ENCODE data around the gene LYPD8.

DNA sequence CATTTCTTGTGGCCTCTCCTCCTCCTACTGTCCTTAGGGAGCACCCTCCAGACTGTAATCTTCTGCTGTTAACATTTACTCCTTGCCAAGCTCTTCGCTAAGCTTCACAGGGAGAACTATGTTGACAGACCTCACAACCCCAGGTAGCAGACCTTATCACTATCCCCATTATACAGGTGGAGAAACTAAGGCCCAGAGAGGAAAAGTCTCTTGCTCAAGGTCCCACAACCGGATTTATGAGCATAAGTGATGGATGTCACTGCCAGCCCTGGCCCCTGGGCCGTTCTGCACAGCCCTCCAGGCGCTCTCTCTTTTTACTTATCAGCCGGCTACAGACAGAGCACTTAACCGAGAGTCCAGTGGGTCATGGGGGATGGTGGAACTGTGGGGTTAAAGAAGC lies 18.1 kb downstream of the LYPD8 start:
- TF ChIP-seq REST (IDR thresholded peaks at IDR 0.05; ENCODE audit: low read depth) (no peak), CREB1 (IDR thresholded peaks at IDR 0.05; ENCODE audit: low read depth) (no peak), YY1 (IDR thresholded peaks at IDR 0.05; ENCODE audit: low read depth) (no peak), TAF1 (IDR thresholded peaks at IDR 0.05; ENCODE audit: low read depth) (no peak), NFIC (IDR thresholded peaks at IDR 0.05) (no peak), CEBPB (IDR thresholded peaks at IDR 0.05) (no peak), TCF12 (IDR thresholded peaks at IDR 0.05; ENCODE audit: low read depth) (no peak), FOXM1 (IDR thresholded peaks at IDR 0.05; ENCODE audit: borderline replicate concordance, low read depth) (no peak), EP300 (IDR thresholded peaks at IDR 0.05; ENCODE audit: borderline replicate concordance) (no peak), RAD21 (IDR thresholded peaks at IDR 0.05; ENCODE audit: low read depth) (no peak), TEAD4 (IDR thresholded peaks at IDR 0.05) (no peak)
- TF ChIP-seq, protein P1, sequence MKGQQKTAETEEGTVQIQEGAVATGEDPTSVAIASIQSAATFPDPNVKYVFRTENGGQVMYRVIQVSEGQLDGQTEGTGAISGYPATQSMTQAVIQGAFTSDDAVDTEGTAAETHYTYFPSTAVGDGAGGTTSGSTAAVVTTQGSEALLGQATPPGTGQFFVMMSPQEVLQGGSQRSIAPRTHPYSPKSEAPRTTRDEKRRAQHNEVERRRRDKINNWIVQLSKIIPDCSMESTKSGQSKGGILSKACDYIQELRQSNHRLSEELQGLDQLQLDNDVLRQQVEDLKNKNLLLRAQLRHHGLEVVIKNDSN (IDR thresholded peaks at IDR 0.05): no peak
- TF ChIP-seq, protein P2, sequence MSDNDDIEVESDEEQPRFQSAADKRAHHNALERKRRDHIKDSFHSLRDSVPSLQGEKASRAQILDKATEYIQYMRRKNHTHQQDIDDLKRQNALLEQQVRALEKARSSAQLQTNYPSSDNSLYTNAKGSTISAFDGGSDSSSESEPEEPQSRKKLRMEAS (IDR thresholded peaks at IDR 0.05): no peak

All from Ishikawa (cell line).